GM23248 (cell line): ENCODE results near the gene NHERF1. TPM values are rescaled to one million over a fixed set of nuclear protein-coding genes. Genes with fewer than 3 reads are reported as not detected.

Experiments
- DNase-seq: peaks from one replicate; pipeline ENCODE4 v3.0.0-alpha.2; 2015
- H2AFZ ChIP-seq: fragments of 200-600 bp; sonication (generic); 2 replicates; pipeline ENCODE4 v1.6.1; 2016; ENCODE audit warnings: antibody characterized with exemption
- H3F3A ChIP-seq: fragments of 200-600 bp; sonication (generic); 2 replicates; pipeline ENCODE4 v1.6.1; 2016; ENCODE audit warnings: mild to moderate bottlenecking, antibody characterized with exemption, mixed run types; ENCODE audit not compliant: insufficient read depth
- H3K27ac ChIP-seq: fragments of 200-600 bp; sonication (generic); 2 replicates; pipeline ENCODE4 v1.5.1; 2016; ENCODE audit warnings: mild to moderate bottlenecking
- H3K27me3 ChIP-seq: fragments of 200-600 bp; sonication (generic); replicated peaks from 2 replicates; pipeline ENCODE4 v1.6.1; 2016; ENCODE audit warnings: mild to moderate bottlenecking; ENCODE audit not compliant: insufficient read depth
- H3K36me3 ChIP-seq: fragments of 200-600 bp; sonication (generic); 2 replicates; pipeline ENCODE4 v1.6.1; 2016; ENCODE audit warnings: low read depth, mild to moderate bottlenecking
- H3K4me1 ChIP-seq: fragments of 200-600 bp; sonication (generic); 2 replicates; pipeline ENCODE4 v1.6.1; 2016; ENCODE audit warnings: mild to moderate bottlenecking; ENCODE audit not compliant: insufficient read depth
- H3K4me2 ChIP-seq: fragments of 200-600 bp; sonication (generic); one replicate; pipeline ENCODE4 v1.6.1; 2016; ENCODE audit warnings: mild to moderate bottlenecking; ENCODE audit not compliant: unreplicated experiment
- H3K4me3 ChIP-seq: fragments of 200-600 bp; sonication (generic); 2 replicates; pipeline ENCODE4 v1.5.1; 2016; ENCODE audit warnings: mild to moderate bottlenecking
- H3K79me2 ChIP-seq: fragments of 200-600 bp; sonication (generic); 2 replicates; pipeline ENCODE4 v1.6.1; 2016; ENCODE audit warnings: mild to moderate bottlenecking; ENCODE audit not compliant: insufficient read depth
- H3K9ac ChIP-seq: fragments of 200-600 bp; sonication (generic); 2 replicates; pipeline ENCODE4 v1.6.1; 2016; ENCODE audit warnings: mild to moderate bottlenecking
- H3K9me2 ChIP-seq: fragments of 200-600 bp; sonication (generic); 2 replicates; pipeline ENCODE4 v1.6.1; 2016; ENCODE audit warnings: mixed run types, mild to moderate bottlenecking, moderate library complexity; ENCODE audit not compliant: insufficient read depth
- H3K9me3 ChIP-seq: fragments of 200-600 bp; sonication (generic); one replicate; pipeline ENCODE4 v1.6.1; 2017; ENCODE audit warnings: low read depth
- H4K20me1 ChIP-seq: fragments of 200-600 bp; sonication (generic); 2 replicates; pipeline ENCODE4 v1.6.0; 2016; ENCODE audit not compliant: insufficient read depth
- EZH2 ChIP-seq: fragments of 200-600 bp; sonication (generic); IDR thresholded peaks from 2 replicates; pipeline ENCODE4 v1.6.1; 2018; ENCODE audit warnings: antibody characterized with exemption, mild to moderate bottlenecking; ENCODE audit not compliant: insufficient read depth, poor library complexity, severe bottlenecking
- EZH2phosphoT487 ChIP-seq: fragments of 200-600 bp; sonication (generic); IDR thresholded peaks from 2 replicates; pipeline ENCODE4 v1.6.1; 2018; ENCODE audit warnings: antibody characterized with exemption, moderate library complexity, mild to moderate bottlenecking, low read depth; ENCODE audit not compliant: insufficient read depth
- WGBS, 2 experiments: methylation state at CpG; one replicate each; pipeline ENCODE4 v1.1.6; 2015 to 2017; ENCODE audit warnings: low lambda C conversion rate in 2 of 2, low coverage in 1 of 2; ENCODE audit errors: missing lambda C conversion rate in 2 of 2; 5-methylcytosine and 5-hydroxymethylcytosine counted together
- in situ Hi-C: fragments of 300-500 bp; cut with MboI; formaldehyde crosslinking; loops from 2 replicates; pipeline ENCODE4 v1.15.0; 2020
- polyA plus RNA-seq: library from polyadenylated mRNA; unstranded; fragments of >200 nt; fragmentation: Nextera tagmentation; extraction: Ambion mirVana; gene quantifications from 2 replicates; pipeline ENCODE4 v1.2.1, GENCODE V29; 2016
- total RNA-seq: library from RNA; depleted of rRNA; stranded (reverse); fragments of >200 nt; shearing (Covaris generic); gene quantifications from 2 replicates; pipeline ENCODE4 v1.2.3, GENCODE V29; 2014

NHERF1 gene
- total and polyA plus RNA-seq, 2 experiments from 2014 or later, result 8.0 to 9.1 TPM

- Histone ChIP-seq H3K36me3 (no peaks in the 10 kb centered on the region), H3K27ac (no peak overlapping the region), H3K9ac (no peak overlapping the region), H3K9me3 (no peaks in the 10 kb centered on the region), H3K4me2 (no peak overlapping the region), H3F3A (no peaks in the 10 kb centered on the region), H3K27me3 (peaks cover 29% of the 10 kb centered on the region), H3K4me3 (no peak overlapping the region), H3K4me1 (no peaks in the 10 kb centered on the region), H2AFZ (no peak overlapping the region), H3K9me2 (no peaks in the 10 kb centered on the region), H4K20me1 (no peaks in the 10 kb centered on the region), H3K79me2 (no peaks in the 10 kb centered on the region)
- WGBS, 2 experiments, result 55 to 64% methylated on average over 12 of the region's 12 CpGs
- in situ Hi-C loops, result no loop called here
- no peak for DNase-seq
- TF ChIP-seq EZH2 (no peak), EZH2phosphoT487 (no peak)
Measured at GRCh38 chr17:74713171-74713755, 35.2 kb upstream of the NHERF1 start.

DNA sequence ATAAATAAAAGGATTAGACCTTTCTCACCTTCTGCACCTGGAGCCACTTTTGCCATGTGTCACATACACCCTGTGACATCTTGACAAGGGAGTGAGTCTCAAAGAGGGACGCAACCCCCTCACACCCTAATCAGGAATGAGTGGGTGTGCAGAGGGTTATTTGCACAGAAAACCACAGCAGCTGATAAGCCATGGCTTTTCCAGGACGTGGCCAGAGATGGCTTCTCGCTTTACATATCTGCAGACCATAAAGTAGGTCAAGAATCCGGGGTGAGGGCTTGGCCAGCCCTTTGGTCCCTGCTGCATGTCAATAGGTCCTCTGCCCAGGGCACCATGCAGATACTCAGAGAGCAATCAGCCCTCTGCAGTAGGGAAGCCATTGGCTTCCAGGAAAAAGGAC is 33.3 kb upstream of the NHERF1 start:
- no peaks in the 10 kb centered on the region for H3K79me2 ChIP-seq
- H3K9me2 ChIP-seq, result no peaks in the 10 kb centered on the region
- no peaks in the 10 kb centered on the region for H3K9me3 ChIP-seq
- no peaks in the 10 kb centered on the region for H3F3A ChIP-seq
- 21 to 27% methylated on average over 4 of the region's 4 CpGs for WGBS, 2 experiments
- no peak overlapping the region for H3K27ac ChIP-seq
- H4K20me1 ChIP-seq, result no peaks in the 10 kb centered on the region
- TF ChIP-seq EZH2 (no peak), EZH2phosphoT487 (no peak)
- H3K27me3 ChIP-seq, result peaks cover 48% of the 10 kb centered on the region
- H3K4me1 ChIP-seq, result no peaks in the 10 kb centered on the region
- H3K36me3 ChIP-seq, result no peaks in the 10 kb centered on the region
- H3K9ac ChIP-seq, result no peak overlapping the region
- H3K4me3 ChIP-seq, result no peak overlapping the region
- H2AFZ ChIP-seq, result no peak overlapping the region
- no peak for DNase-seq
- in situ Hi-C loops, result no loop called here
- no peak overlapping the region for H3K4me2 ChIP-seq

DNA sequence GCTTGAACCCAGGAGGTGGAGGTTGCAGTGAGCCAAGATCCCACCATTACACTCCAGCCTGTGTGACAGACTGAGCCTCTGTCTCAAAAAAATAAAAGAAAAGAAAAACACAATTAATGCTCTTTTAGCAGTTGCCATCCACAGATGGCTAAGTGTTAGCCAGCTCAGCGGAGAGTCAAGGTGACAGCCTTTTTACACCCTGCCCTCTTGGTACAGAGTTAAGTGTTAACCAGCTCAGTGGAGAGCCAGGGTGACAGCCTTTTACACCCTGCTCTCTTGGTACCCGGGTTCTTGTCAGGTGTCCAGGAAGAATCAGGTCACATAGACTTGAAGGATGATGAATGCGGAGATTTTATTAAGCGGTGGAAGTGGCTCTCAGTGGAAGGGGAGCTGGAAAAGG is 27.9 kb upstream of the NHERF1 start:
- H3K9ac ChIP-seq, result no peak overlapping the region
- no peak overlapping the region for H2AFZ ChIP-seq
- H3K79me2 ChIP-seq, result no peaks in the 10 kb centered on the region
- no peak overlapping the region for H3K4me2 ChIP-seq
- DNase-seq, result no peak
- H3F3A ChIP-seq, result no peaks in the 10 kb centered on the region
- no peak overlapping the region for H3K27ac ChIP-seq
- in situ Hi-C loops, result no loop called here
- H3K9me3 ChIP-seq, result no peaks in the 10 kb centered on the region
- peaks cover 41% of the 10 kb centered on the region for H3K27me3 ChIP-seq
- TF ChIP-seq EZH2phosphoT487 (no peak), EZH2 (no peak)
- H3K36me3 ChIP-seq, result no peaks in the 10 kb centered on the region
- no peak overlapping the region for H3K4me3 ChIP-seq
- H3K4me1 ChIP-seq, result no peaks in the 10 kb centered on the region
- no peaks in the 10 kb centered on the region for H4K20me1 ChIP-seq
- H3K9me2 ChIP-seq, result no peaks in the 10 kb centered on the region
- WGBS, 2 experiments, result 62 to 72% methylated on average over 4 of the region's 4 CpGs

DNA sequence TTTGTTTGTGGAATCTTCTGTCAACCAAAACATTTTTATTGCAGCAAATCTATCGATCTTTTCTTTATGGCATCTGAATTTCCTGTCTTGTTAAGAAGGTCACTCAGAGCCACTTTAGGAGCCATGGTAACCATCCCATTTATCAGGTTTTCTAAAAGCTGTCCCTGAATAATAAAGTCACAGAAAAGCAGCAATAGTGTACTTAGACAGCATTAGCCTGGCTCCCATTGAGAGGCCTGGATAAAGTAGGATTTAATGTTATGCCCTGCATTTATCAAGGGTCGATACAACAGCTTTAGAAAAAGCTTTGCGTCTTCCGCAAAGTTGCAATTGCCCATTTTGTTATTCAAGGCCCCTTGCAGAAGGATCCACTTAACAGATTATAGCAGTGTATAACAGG is 25.6 kb upstream of the NHERF1 start:
- no peak for TF ChIP-seq EZH2
- TF ChIP-seq EZH2phosphoT487, result no peak
- Histone ChIP-seq H3K4me3 (no peak overlapping the region), H3K9ac (no peak overlapping the region), H3K36me3 (no peaks in the 10 kb centered on the region), H3K9me3 (no peaks in the 10 kb centered on the region), H3K4me1 (no peaks in the 10 kb centered on the region), H3K4me2 (no peak overlapping the region), H4K20me1 (no peaks in the 10 kb centered on the region), H2AFZ (no peak overlapping the region), H3K9me2 (no peaks in the 10 kb centered on the region), H3K79me2 (no peaks in the 10 kb centered on the region), H3F3A (no peaks in the 10 kb centered on the region), H3K27ac (no peak overlapping the region), H3K27me3 (peaks cover 28% of the 10 kb centered on the region)
- in situ Hi-C loops, result no loop called here
- DNase-seq, result no peak
- WGBS, 2 experiments, result 47 to 57% methylated on average over 4 of the region's 4 CpGs

DNA sequence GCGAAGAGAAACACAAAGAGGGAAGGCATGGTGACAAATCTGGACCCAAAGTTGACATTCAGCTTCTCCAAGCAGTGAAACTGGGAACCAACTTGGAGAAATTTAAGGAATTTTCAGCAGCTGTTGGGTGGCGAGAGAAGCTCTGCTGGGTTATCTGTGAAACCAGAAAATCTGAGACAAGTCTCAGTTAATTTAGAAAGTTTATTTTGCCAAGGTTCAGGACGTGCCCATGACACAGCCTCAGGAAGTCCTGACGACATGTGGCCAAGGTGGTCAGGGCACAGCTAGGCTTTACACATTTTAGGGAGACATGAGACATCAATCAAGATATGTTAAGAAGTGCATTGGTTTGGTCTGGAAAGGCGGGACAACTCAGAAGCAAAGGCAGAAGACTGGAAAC is 24.5 kb upstream of the NHERF1 start:
- Histone ChIP-seq H3K4me1 (no peaks in the 10 kb centered on the region), H3K4me3 (no peak overlapping the region), H3K4me2 (no peak overlapping the region), H4K20me1 (no peaks in the 10 kb centered on the region), H3K79me2 (no peaks in the 10 kb centered on the region), H3K27ac (no peak overlapping the region), H3K9me3 (no peaks in the 10 kb centered on the region), H3F3A (0 out of 2 replicates have a peak, but pooled peaks cover 9% of the 10 kb centered on the region), H3K9me2 (no peaks in the 10 kb centered on the region), H3K27me3 (peaks cover 22% of the 10 kb centered on the region; the same call in 1 of the 2 replicates), H2AFZ (no peak overlapping the region), H3K36me3 (no peaks in the 10 kb centered on the region), H3K9ac (no peak overlapping the region)
- in situ Hi-C loops, result no loop called here
- DNase-seq, result no peak
- 29 to 39% methylated on average over 5 of the region's 5 CpGs for WGBS, 2 experiments
- no peak for TF ChIP-seq EZH2
- TF ChIP-seq EZH2phosphoT487, result no peak
